ENCODE data around the gene GPX4. TPM values are rescaled to one million over a fixed set of nuclear protein-coding genes. Genes with fewer than 3 reads are reported as not detected.
A peak's percentile ranks its signal among the peaks of the same experiment; 100 is the strongest.

The GPX4 gene
- total and polyA plus RNA-seq, 2 donors = 194 to 546 TPM

- WGBS = 1% methylated on average over 19 of the region's 19 CpGs
- peak overlapping the region; percentile 78 to 85 for H3K4me3 ChIP-seq (ENCODE audit: low read length in 2 of 2)
- no peak for DNase-seq (ENCODE audit: low read depth in 6 of 9, low spot score in 9 of 9)
- H3K4me1 ChIP-seq (ENCODE audit: control insufficient read depth in 2 of 2, insufficient read depth in 2 of 2, low read length in 2 of 2) = peaks cover 13 to 23% of the 10 kb centered on the region in 2 donors
- H3K27ac ChIP-seq (ENCODE audit: low read depth in 1 of 2, low read length in 1 of 2) = no peak overlapping the region
- peaks cover 34 to 36% of the 10 kb centered on the region in 2 donors for H3K36me3 ChIP-seq (ENCODE audit: control insufficient read depth in 2 of 2, insufficient read depth in 2 of 2, low read length in 1 of 2)
- no peaks in the 10 kb centered on the region for H3K27me3 ChIP-seq (ENCODE audit: control insufficient read depth in 2 of 2, insufficient read depth in 1 of 2, low read length in 1 of 2)
- no peaks in the 10 kb centered on the region for H3K9me3 ChIP-seq (ENCODE audit: control insufficient read depth in 2 of 2, insufficient read depth in 1 of 2, low read length in 1 of 2)
These were observed 9.2 kb upstream of the GPX4 start for GRCh38 chr19:1094655-1094977.

DNA sequence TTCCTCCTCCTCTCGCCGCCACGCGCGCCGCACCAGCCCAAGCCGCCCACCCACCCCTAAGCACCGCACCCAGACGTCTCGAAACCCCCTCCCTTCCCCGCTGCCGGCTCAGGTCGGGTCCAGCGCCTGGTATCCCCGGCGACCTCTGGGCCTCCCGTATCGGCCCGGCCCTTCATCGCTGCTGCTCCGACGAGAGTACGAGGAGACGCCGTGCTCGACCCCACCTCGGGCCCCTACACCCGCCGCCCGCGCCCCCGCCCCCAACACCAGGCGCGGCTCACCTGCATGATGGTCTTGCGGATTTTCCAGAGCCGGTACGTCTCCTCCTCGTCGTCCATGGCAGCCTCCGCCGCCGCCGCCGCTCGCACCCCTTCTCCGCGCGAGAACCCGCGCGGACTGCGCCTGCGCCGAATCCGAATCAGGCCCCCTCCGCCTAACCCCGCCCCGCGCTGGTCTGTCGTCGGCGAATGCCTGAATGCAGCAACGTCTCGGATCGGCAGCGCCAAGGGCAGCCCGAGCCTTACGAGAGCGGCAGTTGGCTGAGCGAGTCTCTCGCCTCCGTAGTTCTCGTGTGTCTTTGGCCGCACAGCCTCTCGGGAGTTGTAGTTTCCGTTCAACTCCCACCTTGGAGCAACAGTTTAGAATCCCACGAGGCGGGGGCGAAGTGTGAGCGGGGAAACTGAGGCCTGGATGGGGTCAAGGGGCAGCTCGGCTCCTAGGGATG, 8.7 kb upstream of the GPX4 start, which contains the start of gene POLR2E:
POLR2E (minus strand) TSS at position 398 of the 724 bp plus-strand sequence; CDS start at position 338, 60 bp downstream.
- Histone ChIP-seq H3K4me3 (ENCODE audit: low read length in 2 of 2) (peak within 1 kb of the TSS; percentile 78 to 85), H3K27me3 (ENCODE audit: control insufficient read depth in 2 of 2, insufficient read depth in 1 of 2, low read length in 1 of 2) (no peaks in the 10 kb centered on the region), H3K27ac (ENCODE audit: low read depth in 1 of 2, low read length in 1 of 2) (peak within 1 kb of the TSS; percentile 58 to 72), H3K4me1 (ENCODE audit: control insufficient read depth in 2 of 2, insufficient read depth in 2 of 2, low read length in 2 of 2) (peaks cover 13 to 24% of the 10 kb centered on the region in 2 donors), H3K9me3 (ENCODE audit: control insufficient read depth in 2 of 2, insufficient read depth in 1 of 2, low read length in 1 of 2) (no peaks in the 10 kb centered on the region), H3K36me3 (ENCODE audit: control insufficient read depth in 2 of 2, insufficient read depth in 2 of 2, low read length in 1 of 2) (peaks cover 32 to 34% of the 10 kb centered on the region in 2 donors)
- under 1% methylated on average over 81 of the region's 81 CpGs for WGBS
- peak; percentile 94 to 99 (median 97) for DNase-seq (ENCODE audit: low read depth in 6 of 9, low spot score in 9 of 9)

DNA sequence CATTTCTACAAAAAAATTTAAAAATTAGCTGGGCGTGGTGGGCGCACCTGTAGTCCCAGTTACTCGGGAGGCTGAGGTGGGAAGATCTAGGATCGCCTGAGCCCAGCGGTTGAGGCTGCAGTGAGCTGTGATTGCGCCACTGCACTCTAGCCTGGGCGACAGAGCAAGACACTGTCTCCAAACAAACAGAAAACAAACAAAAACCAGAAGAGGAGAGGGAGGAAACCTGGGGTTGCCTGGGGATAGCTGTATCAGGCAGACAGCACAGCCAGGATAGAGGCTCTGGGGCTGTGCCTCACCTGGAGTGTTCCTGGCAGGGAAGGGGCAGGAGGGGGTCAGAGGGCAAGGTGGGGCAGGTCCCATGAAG, 6.0 kb upstream of the GPX4 start:
- DNase-seq (ENCODE audit: low read depth in 6 of 9, low spot score in 9 of 9) = no peak
- WGBS = 94% methylated on average over 7 of the region's 7 CpGs
- H3K27ac ChIP-seq (ENCODE audit: low read depth in 1 of 2, low read length in 1 of 2) = no peak overlapping the region

GRCh38 chr19:1098177-1099051, 5.4 kb upstream of the GPX4 start:
- DNase-seq (ENCODE audit: low read depth in 6 of 9, low spot score in 9 of 9) = no peak
- H3K27ac ChIP-seq (ENCODE audit: low read depth in 1 of 2, low read length in 1 of 2) = no peak overlapping the region

More for the DNA sequence above, 6.0 kb upstream of the GPX4 start:
- Histone ChIP-seq H3K4me1 (ENCODE audit: control insufficient read depth in 2 of 2, insufficient read depth in 2 of 2, low read length in 2 of 2) (peaks cover 23 to 47% of the 10 kb centered on the region in 2 donors), H3K4me3 (ENCODE audit: low read length in 2 of 2) (no peak overlapping the region), H3K9me3 (ENCODE audit: control insufficient read depth in 2 of 2, insufficient read depth in 1 of 2, low read length in 1 of 2) (no peaks in the 10 kb centered on the region), H3K27me3 (ENCODE audit: control insufficient read depth in 2 of 2, insufficient read depth in 1 of 2, low read length in 1 of 2) (no peaks in the 10 kb centered on the region), H3K36me3 (ENCODE audit: control insufficient read depth in 2 of 2, insufficient read depth in 2 of 2, low read length in 1 of 2) (peaks cover 10 to 14% of the 10 kb centered on the region in 2 donors)

GRCh38 chr19:1101337-1101698, 2.5 kb upstream of the GPX4 start:
- Histone ChIP-seq H3K9me3 (ENCODE audit: control insufficient read depth in 2 of 2, insufficient read depth in 1 of 2, low read length in 1 of 2) (no peaks in the 10 kb centered on the region), H3K27me3 (ENCODE audit: control insufficient read depth in 2 of 2, insufficient read depth in 1 of 2, low read length in 1 of 2) (peaks cover 0 to 4% of the 10 kb centered on the region in 2 donors), H3K4me1 (ENCODE audit: control insufficient read depth in 2 of 2, insufficient read depth in 2 of 2, low read length in 2 of 2) (peaks cover 19 to 43% of the 10 kb centered on the region in 2 donors), H3K4me3 (ENCODE audit: low read length in 2 of 2) (peak overlapping the region; percentile 17 to 31), H3K36me3 (ENCODE audit: control insufficient read depth in 2 of 2, insufficient read depth in 2 of 2, low read length in 1 of 2) (peaks cover 4 to 7% of the 10 kb centered on the region in 2 donors), H3K27ac (ENCODE audit: low read depth in 1 of 2, low read length in 1 of 2) (peak overlapping the region; percentile 90 to 93)
- DNase-seq (ENCODE audit: low read depth in 6 of 9, low spot score in 9 of 9) = peak in 2 of 9 donors; percentile 40 to 65
- 17% methylated on average over 9 of the region's 9 CpGs for WGBS

More at GRCh38 chr19:1098177-1099051, 5.4 kb upstream of the GPX4 start:
- Histone ChIP-seq H3K9me3 (ENCODE audit: control insufficient read depth in 2 of 2, insufficient read depth in 1 of 2, low read length in 1 of 2) (no peaks in the 10 kb centered on the region), H3K27me3 (ENCODE audit: control insufficient read depth in 2 of 2, insufficient read depth in 1 of 2, low read length in 1 of 2) (no peaks in the 10 kb centered on the region), H3K4me3 (ENCODE audit: low read length in 2 of 2) (no peak overlapping the region), H3K36me3 (ENCODE audit: control insufficient read depth in 2 of 2, insufficient read depth in 2 of 2, low read length in 1 of 2) (peaks cover 4 to 7% of the 10 kb centered on the region in 2 donors), H3K4me1 (ENCODE audit: control insufficient read depth in 2 of 2, insufficient read depth in 2 of 2, low read length in 2 of 2) (peaks cover 27 to 53% of the 10 kb centered on the region in 2 donors)
- 95% methylated on average over 15 of the region's 15 CpGs for WGBS

GRCh38 chr19:1102407-1103131, 1.2 kb upstream of the GPX4 start:
- Histone ChIP-seq H3K27ac (ENCODE audit: low read depth in 1 of 2, low read length in 1 of 2) (peak overlapping the region; percentile 80 to 93), H3K36me3 (ENCODE audit: control insufficient read depth in 2 of 2, insufficient read depth in 2 of 2, low read length in 1 of 2) (peaks cover 17 to 18% of the 10 kb centered on the region in 2 donors), H3K4me3 (ENCODE audit: low read length in 2 of 2) (no peak overlapping the region), H3K4me1 (ENCODE audit: control insufficient read depth in 2 of 2, insufficient read depth in 2 of 2, low read length in 2 of 2) (peaks cover 19 to 42% of the 10 kb centered on the region in 2 donors), H3K27me3 (ENCODE audit: control insufficient read depth in 2 of 2, insufficient read depth in 1 of 2, low read length in 1 of 2) (peaks cover 0 to 4% of the 10 kb centered on the region in 2 donors), H3K9me3 (ENCODE audit: control insufficient read depth in 2 of 2, insufficient read depth in 1 of 2, low read length in 1 of 2) (no peaks in the 10 kb centered on the region)
- no peak for DNase-seq (ENCODE audit: low read depth in 6 of 9, low spot score in 9 of 9)
- 90% methylated on average over 17 of the region's 17 CpGs for WGBS

DNA sequence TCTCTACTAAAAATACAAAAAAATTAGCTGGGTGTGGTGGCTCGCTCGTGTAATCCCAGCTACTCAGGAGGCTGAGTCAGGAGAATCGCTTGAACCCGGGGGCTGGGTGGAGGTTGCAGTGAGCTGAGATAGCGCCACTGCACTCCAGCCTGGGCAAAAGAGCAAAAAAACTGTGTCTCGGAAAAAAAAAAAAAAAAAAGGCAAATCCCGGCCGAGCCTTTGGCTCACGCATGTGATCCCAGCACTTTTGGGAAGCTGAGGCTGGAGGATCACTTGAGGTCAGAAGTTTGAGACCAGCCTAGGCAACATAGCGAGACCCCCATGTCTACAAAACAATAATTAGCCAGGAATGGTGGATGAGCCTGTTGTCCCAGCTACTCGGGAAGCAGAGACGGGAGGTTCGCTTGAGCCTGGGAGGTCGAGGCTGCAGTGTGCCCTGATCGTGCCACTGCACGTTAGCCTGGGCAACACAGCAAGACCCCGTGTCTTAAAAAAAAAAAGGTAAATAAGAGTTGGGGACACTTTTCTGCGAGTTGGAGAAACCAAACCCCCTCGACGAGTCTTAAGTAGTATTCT, 574 bp upstream of the GPX4 start:
- Histone ChIP-seq H3K27me3 (ENCODE audit: control insufficient read depth in 2 of 2, insufficient read depth in 1 of 2, low read length in 1 of 2) (peaks cover 0 to 4% of the 10 kb centered on the region in 2 donors), H3K36me3 (ENCODE audit: control insufficient read depth in 2 of 2, insufficient read depth in 2 of 2, low read length in 1 of 2) (peaks cover 18 to 23% of the 10 kb centered on the region in 2 donors), H3K27ac (ENCODE audit: low read depth in 1 of 2, low read length in 1 of 2) (peak overlapping the region; percentile 56 to 85), H3K4me3 (ENCODE audit: low read length in 2 of 2) (peak overlapping the region; percentile 27 to 33), H3K9me3 (ENCODE audit: control insufficient read depth in 2 of 2, insufficient read depth in 1 of 2, low read length in 1 of 2) (no peaks in the 10 kb centered on the region), H3K4me1 (ENCODE audit: control insufficient read depth in 2 of 2, insufficient read depth in 2 of 2, low read length in 2 of 2) (peaks cover 19 to 42% of the 10 kb centered on the region in 2 donors)
- DNase-seq (ENCODE audit: low read depth in 6 of 9, low spot score in 9 of 9) = no peak
- WGBS = 67% methylated on average over 20 of the region's 20 CpGs

DNA sequence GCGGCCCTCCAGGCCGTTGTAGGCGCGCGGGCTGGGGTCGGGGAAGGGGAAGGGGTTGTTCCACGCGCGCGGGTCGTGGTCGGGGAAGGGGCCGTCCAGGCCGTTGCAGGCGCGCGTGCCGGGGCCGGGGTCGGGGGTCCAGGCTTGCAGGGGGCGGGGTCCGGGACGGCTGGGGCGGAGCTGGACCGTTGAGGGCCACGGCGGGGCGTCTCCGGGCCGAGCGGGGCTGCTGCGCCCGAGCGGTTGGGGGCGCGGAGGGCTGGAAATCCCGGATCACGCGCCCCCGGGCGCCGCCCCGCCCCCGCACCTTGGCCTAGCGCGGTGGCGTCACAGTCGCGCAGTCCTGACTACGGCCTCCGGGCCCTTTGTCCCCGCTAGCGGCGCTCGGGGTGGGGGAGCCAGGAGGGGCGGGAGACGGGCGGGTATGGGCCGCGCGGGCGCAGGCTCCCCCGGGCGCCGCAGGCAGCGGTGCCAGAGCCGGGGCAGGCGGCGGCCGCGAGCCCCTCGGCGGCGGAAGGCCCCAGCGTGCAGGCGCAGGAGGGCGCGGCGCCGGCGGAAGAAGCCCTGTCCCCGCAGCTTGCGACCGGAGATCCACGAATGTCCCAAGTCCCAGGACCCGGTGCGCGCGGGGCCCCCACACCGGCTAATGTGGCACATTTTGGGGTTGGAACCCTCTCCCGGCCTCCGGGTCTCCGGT, 665 bp downstream of the GPX4 start:
- H3K36me3 ChIP-seq (ENCODE audit: control insufficient read depth in 2 of 2, insufficient read depth in 2 of 2, low read length in 1 of 2) = peaks cover 26 to 34% of the 10 kb centered on the region in 2 donors
- H3K27ac ChIP-seq (ENCODE audit: low read depth in 1 of 2, low read length in 1 of 2) = peak overlapping the region; percentile 19 to 95

More for the DNA sequence above, 665 bp downstream of the GPX4 start:
- peak overlapping the region; percentile 47 to 87 for H3K4me3 ChIP-seq (ENCODE audit: low read length in 2 of 2)
- H3K27me3 ChIP-seq (ENCODE audit: control insufficient read depth in 2 of 2, insufficient read depth in 1 of 2, low read length in 1 of 2) = peaks cover 0 to 4% of the 10 kb centered on the region in 2 donors
- peaks cover 19 to 42% of the 10 kb centered on the region in 2 donors for H3K4me1 ChIP-seq (ENCODE audit: control insufficient read depth in 2 of 2, insufficient read depth in 2 of 2, low read length in 2 of 2)
- DNase-seq (ENCODE audit: low read depth in 6 of 9, low spot score in 9 of 9) = peak in 3 of 9 donors; percentile 43 to 66 (median 64)
- WGBS = under 1% methylated on average over 91 of the region's 93 CpGs
- no peaks in the 10 kb centered on the region for H3K9me3 ChIP-seq (ENCODE audit: control insufficient read depth in 2 of 2, insufficient read depth in 1 of 2, low read length in 1 of 2)
